ENCODE data around the gene CCDC127.
"Not testable (repeated sequence)": the region's sequence is repeated elsewhere in the genome, so short reads cannot be mapped to it uniquely, and the experiment has no call there.

CCDC127 gene

GRCh38 chr5:217494-218456 is at the start of gene CCDC127, which contains the start of gene SDHA:
Gene CCDC127, minus strand, starts transcription at chr5:218153. Its CDS starts 1,304 bp downstream, at chr5:216849.
Gene SDHA, plus strand, starts transcription at chr5:218320. Its CDS starts 36 bp downstream, at chr5:218356.
- not testable (repeated sequence) for FAIRE-seq

- no peak for FAIRE-seq
Measured at GRCh38 chr5:267716-268115, 49.8 kb upstream of the CCDC127 start.

- not testable (repeated sequence) for FAIRE-seq
Measured at GRCh38 chr5:266311-267026, 48.5 kb upstream of the CCDC127 start.

- FAIRE-seq: no peak
Measured at GRCh38 chr5:264338-264737, 46.4 kb upstream of the CCDC127 start.

- FAIRE-seq: not testable (repeated sequence)
Measured at GRCh38 chr5:263275-263974, 45.5 kb upstream of the CCDC127 start.

GRCh38 chr5:257148-257547 is 39.2 kb upstream of the CCDC127 start:
- no peak for FAIRE-seq

- FAIRE-seq: not testable (repeated sequence)
Measured at GRCh38 chr5:256347-256746, 38.4 kb upstream of the CCDC127 start.

- FAIRE-seq: not testable (repeated sequence)
Measured at GRCh38 chr5:255116-255515, 37.2 kb upstream of the CCDC127 start.

- not testable (repeated sequence) for FAIRE-seq
Measured at GRCh38 chr5:254322-254721, 36.4 kb upstream of the CCDC127 start.

- FAIRE-seq: no peak
Measured at GRCh38 chr5:252546-252945, 34.6 kb upstream of the CCDC127 start.

- FAIRE-seq: not testable (repeated sequence)
Measured at GRCh38 chr5:251975-252374, 34.0 kb upstream of the CCDC127 start.

- FAIRE-seq: not testable (repeated sequence)
Measured at GRCh38 chr5:251538-251937, 33.6 kb upstream of the CCDC127 start.

GRCh38 chr5:251016-251415 is 33.1 kb upstream of the CCDC127 start:
- FAIRE-seq: not testable (repeated sequence)

GRCh38 chr5:250396-250795 is 32.4 kb upstream of the CCDC127 start:
- FAIRE-seq: not testable (repeated sequence)

- not testable (repeated sequence) for FAIRE-seq
Measured at GRCh38 chr5:245717-246116, 27.8 kb upstream of the CCDC127 start.

GRCh38 chr5:243683-244367 is 25.9 kb upstream of the CCDC127 start:
- not testable (repeated sequence) for FAIRE-seq

- not testable (repeated sequence) for FAIRE-seq
Measured at GRCh38 chr5:241045-241669, 23.2 kb upstream of the CCDC127 start.

GRCh38 chr5:240550-240949 is 22.6 kb upstream of the CCDC127 start:
- FAIRE-seq: not testable (repeated sequence)

- not testable (repeated sequence) for FAIRE-seq
Measured at GRCh38 chr5:237931-238330, 20.0 kb upstream of the CCDC127 start.

- not testable (repeated sequence) for FAIRE-seq
Measured at GRCh38 chr5:235527-235926, 17.6 kb upstream of the CCDC127 start.

- no peak for FAIRE-seq
Measured at GRCh38 chr5:234450-234849, 16.5 kb upstream of the CCDC127 start.

- FAIRE-seq: not testable (repeated sequence)
Measured at GRCh38 chr5:233426-233825, 15.5 kb upstream of the CCDC127 start.
